CD4-positive, alpha-beta T cell treated with Interleukin-17A for 4 hours (primary cell): Measurements from ENCODE around the gene FSTL3.
"Not testable (repeated sequence)": the region's sequence is repeated elsewhere in the genome, so short reads cannot be mapped to it uniquely, and the experiment has no call there.

Experiments
- DNase-seq: peaks from one replicate; pipeline ENCODE4 v3.0.0-alpha.2; 2020; ENCODE audit warnings: mixed read lengths

The FSTL3 gene

GRCh38 chr19:715347-715746 lies 39.2 kb downstream of the FSTL3 start:
- DNase-seq, result no peak

GRCh38 chr19:718251-718951 lies 42.2 kb downstream of the FSTL3 start:
- DNase-seq, result no peak

GRCh38 chr19:718991-719512 lies 42.9 kb downstream of the FSTL3 start:
- no peak for DNase-seq

- no peak for DNase-seq
Measured at GRCh38 chr19:719636-720344, 43.6 kb downstream of the FSTL3 start.

- no peak for DNase-seq
Measured at GRCh38 chr19:720345-721160, 44.4 kb downstream of the FSTL3 start.

- no peak for DNase-seq
Measured at GRCh38 chr19:722553-723101, 46.4 kb downstream of the FSTL3 start.

- no peak for DNase-seq
Measured at GRCh38 chr19:723247-723646, 47.1 kb downstream of the FSTL3 start.

GRCh38 chr19:723714-724113 lies 47.5 kb downstream of the FSTL3 start:
- DNase-seq, result no peak

- no peak for DNase-seq
Measured at GRCh38 chr19:725461-726089, 49.4 kb downstream of the FSTL3 start.

- DNase-seq, result no peak
Measured at GRCh38 chr19:726993-727956, 51.1 kb downstream of the FSTL3 start.

GRCh38 chr19:728011-728410 lies 51.8 kb downstream of the FSTL3 start:
- DNase-seq, result no peak

GRCh38 chr19:729564-729963 lies 53.4 kb downstream of the FSTL3 start:
- not testable (repeated sequence) for DNase-seq

- DNase-seq, result no peak
Measured at GRCh38 chr19:729965-730668, 53.9 kb downstream of the FSTL3 start.

- no peak for DNase-seq
Measured at GRCh38 chr19:731000-731399, 54.8 kb downstream of the FSTL3 start.

- DNase-seq, result no peak
Measured at GRCh38 chr19:732148-733069, 56.2 kb downstream of the FSTL3 start.
